ENCODE data around the gene GJA8.
A peak's percentile ranks its signal among the peaks of the same experiment; 100 is the strongest.
"Not testable (repeated sequence)": the region's sequence is repeated elsewhere in the genome, so short reads cannot be mapped to it uniquely, and the experiment has no call there.

The GJA8 gene

GRCh38 chr1:147927689-147928088, 25.1 kb downstream of the GJA8 start:
- not testable (repeated sequence) for DNase-seq (ENCODE audit: low read depth)

GRCh38 chr1:147928236-147929132, 25.9 kb downstream of the GJA8 start, which contains the start of gene GPR89B:
GPR89B (plus strand) TSS chr1:147928420; CDS start chr1:147928537, 117 bp downstream.
- DNase-seq (ENCODE audit: low read depth): peak; percentile 73

DNA sequence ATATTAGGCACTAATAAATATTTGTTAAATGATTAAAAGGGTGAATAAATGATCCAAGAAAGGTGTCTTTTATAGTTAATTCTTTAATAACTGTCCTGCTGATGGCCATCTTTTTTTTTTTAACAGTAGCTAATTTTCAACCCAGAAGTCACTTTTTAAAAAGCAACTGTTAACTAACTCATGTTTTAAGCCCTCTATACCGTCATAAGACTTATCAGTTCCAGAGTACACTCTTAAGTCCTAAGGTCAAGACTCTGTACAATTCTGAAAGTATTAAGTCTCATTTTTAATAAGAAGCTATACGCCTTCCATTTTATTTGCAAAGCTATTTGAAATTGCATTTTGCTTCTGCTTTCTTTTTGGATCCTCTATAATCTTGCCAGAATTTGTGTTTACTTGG, 28.5 kb downstream of the GJA8 start:
- DNase-seq (ENCODE audit: low read depth): not testable (repeated sequence)

DNA sequence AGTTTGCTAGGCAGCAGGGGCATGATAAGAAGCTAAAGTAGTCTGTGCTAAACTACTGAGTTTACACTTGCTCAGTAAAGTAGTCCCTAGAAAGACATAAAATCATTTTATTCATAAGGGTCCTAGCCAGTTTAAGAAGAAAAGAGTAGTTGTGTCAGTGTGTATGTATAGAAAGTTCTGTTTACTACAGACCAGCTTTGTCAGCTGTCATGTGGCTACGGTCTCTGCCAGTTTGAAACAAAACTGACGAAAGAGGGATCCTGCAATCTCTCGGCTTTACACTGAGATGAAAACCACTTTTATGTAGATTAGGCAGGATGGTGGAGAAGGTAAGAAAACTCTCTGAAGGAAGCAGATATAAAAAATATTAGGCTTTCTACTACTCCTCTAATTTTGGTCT, 32.7 kb downstream of the GJA8 start:
- DNase-seq (ENCODE audit: low read depth): not testable (repeated sequence)

- DNase-seq (ENCODE audit: low read depth): not testable (repeated sequence)
Observed at GRCh38 chr1:147940456-147940855, 37.9 kb downstream of the GJA8 start.

DNA sequence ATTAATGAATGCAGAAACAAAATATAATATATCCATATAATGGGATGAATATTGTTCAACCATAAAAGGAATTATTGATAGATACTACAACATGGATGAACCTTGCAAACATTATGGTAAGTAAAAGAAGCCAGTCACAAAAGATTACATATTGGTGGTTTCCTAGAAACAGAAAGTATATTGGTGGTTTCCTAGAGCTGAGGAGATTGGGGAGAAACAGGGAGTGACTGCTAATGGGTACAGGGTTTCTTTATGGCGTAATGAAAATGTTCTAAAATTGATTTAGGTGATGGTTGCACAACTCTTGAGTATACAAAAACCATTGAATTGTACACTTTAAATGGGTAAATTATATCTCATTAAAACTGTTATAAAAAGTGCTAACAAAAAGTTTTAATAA, 40.0 kb downstream of the GJA8 start:
- not testable (repeated sequence) for DNase-seq (ENCODE audit: low read depth)

DNA sequence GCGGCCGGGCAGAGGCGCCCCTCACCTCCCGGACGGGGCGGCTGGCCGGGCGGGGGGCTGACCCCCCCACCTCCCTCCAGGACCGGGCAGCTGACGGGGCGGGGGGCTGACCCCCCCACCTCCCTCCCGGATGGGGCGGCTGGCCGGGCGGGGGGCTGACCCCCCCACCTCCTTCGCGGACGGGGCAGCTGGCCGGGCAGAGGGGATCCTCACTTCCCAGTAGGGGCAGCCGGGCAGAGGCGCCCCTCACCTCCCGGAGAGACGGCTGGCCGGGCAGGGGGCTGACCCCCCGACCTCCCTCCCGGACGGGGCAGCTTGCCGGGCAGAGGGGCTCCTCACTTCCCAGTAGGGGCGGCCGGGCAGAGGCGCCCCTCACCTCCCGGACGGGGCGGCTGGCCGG, 46.9 kb downstream of the GJA8 start:
- not testable (repeated sequence) for DNase-seq (ENCODE audit: low read depth)
